GM19397 (cell line): ENCODE data around the gene EXOC6.

Experiments used
- ATAC-seq: cut with Tn5 transposase; IDR thresholded peaks from one replicate; pipeline ENCODE4 v1.9.1; 2021; ENCODE audit warnings: mild to moderate bottlenecking, moderate library complexity; ENCODE audit not compliant: unreplicated experiment

EXOC6 gene

GRCh38 chr10:93063144-93063976 is 215.0 kb downstream of the EXOC6 start:
- no peak for ATAC-seq

GRCh38 chr10:93063977-93064660 is 215.8 kb downstream of the EXOC6 start:
- no peak for ATAC-seq

GRCh38 chr10:93064874-93065660 is 216.7 kb downstream of the EXOC6 start:
- no peak for ATAC-seq

GRCh38 chr10:93065675-93066543 is 217.6 kb downstream of the EXOC6 start:
- no peak for ATAC-seq

GRCh38 chr10:93066544-93066913 is 218.2 kb downstream of the EXOC6 start:
- ATAC-seq: no peak

GRCh38 chr10:93067443-93068365 is 219.4 kb downstream of the EXOC6 start:
- no peak for ATAC-seq

- ATAC-seq: no peak
Observed at GRCh38 chr10:93068411-93069244, 220.3 kb downstream of the EXOC6 start.

GRCh38 chr10:93069245-93069561 is 220.9 kb downstream of the EXOC6 start:
- no peak for ATAC-seq

GRCh38 chr10:93070378-93071176 is 222.3 kb downstream of the EXOC6 start:
- no peak for ATAC-seq

- no peak for ATAC-seq
Observed at GRCh38 chr10:93071177-93071472, 222.8 kb downstream of the EXOC6 start.

- ATAC-seq: no peak
Observed at GRCh38 chr10:93071674-93072224, 223.4 kb downstream of the EXOC6 start.

- no peak for ATAC-seq
Observed at GRCh38 chr10:93072225-93072712, 223.9 kb downstream of the EXOC6 start.

GRCh38 chr10:93072713-93073538 is 224.6 kb downstream of the EXOC6 start:
- ATAC-seq: no peak

GRCh38 chr10:93073539-93074146 is 225.3 kb downstream of the EXOC6 start, which contains the start of gene CYP26A1:
Gene CYP26A1 (plus strand): TSS chr10:93073893. CDS start chr10:93073935, 42 bp downstream.
- ATAC-seq: no peak

- no peak for ATAC-seq
Observed at GRCh38 chr10:93074147-93074596, 225.9 kb downstream of the EXOC6 start.
